UCSD-AML1 (cell line): ENCODE data around the gene CLMP.
"Not testable (repeated sequence)": the region's sequence is repeated elsewhere in the genome, so short reads cannot be mapped to it uniquely, and the experiment has no call there.

Experiments used
- DNase-seq: peaks from one replicate; lab custom pipeline; 2025; ENCODE audit not compliant: unreplicated experiment; lab: John Stamatoyannopoulos, UW

CLMP gene

GRCh38 chr11:123143921-123144320 lies 51.1 kb downstream of the CLMP start:
- DNase-seq: no peak

DNA sequence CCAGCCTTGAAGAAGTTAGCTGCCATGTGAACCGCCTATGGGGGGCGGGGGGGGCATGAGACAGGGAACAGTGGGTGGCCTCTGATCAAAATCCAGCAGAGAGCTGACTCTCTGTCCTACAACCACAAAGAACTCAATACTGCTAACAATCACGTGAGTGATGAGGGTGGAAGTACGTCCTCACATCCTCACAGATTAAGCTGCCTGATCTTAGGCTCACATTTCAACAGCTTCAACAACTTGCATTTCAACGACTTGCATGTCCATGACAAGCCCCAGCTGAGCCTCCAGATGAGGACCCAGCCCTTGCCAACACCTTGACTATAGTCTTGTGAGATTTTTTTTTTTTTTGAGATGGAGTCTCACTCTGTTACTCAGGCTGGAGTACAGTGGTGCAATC lies 51.6 kb downstream of the CLMP start:
- no peak for DNase-seq

- DNase-seq: no peak
Measured at GRCh38 chr11:123139206-123139605, 55.8 kb downstream of the CLMP start.

- DNase-seq: peak; percentile 75
Measured at GRCh38 chr11:123137431-123138224, 57.4 kb downstream of the CLMP start.

GRCh38 chr11:123135863-123136446 lies 59.1 kb downstream of the CLMP start:
- DNase-seq: no peak

- DNase-seq: no peak
Measured at GRCh38 chr11:123132881-123133280, 62.2 kb downstream of the CLMP start.

DNA sequence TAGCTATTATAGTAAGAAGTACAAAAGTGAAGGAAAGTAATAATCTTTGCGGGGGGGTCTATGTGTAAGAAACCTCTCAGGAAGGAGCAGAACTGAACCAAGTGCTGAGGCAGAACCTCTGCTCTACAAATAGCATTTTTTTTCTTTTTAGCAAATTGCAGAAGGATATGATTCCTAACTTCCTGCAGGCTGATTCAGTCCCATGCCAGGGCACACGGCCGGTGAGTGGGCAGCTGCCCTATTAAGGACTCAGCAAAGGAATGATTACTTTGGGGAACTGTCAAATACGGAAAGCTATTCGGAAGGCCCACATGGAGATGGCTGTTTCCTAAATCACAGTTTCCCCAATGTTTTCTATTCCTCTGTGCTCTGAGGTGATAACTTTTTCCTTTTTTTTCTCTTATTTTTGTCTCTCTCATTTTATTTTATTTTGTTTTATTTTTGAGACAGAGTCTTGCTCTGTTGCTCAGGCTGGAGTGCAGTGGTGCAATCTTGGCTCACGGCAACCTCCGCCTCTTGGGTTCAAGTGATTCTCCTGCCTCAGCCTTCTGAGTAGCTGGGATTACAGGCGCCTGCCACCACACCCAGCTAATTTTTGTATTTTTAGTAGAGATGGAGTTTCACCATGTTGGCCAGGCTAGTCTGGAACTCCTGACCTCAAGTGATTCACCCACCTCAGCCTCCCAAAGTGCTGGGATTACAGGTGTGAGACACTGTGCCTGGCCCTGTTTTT lies 62.8 kb downstream of the CLMP start:
- not testable (repeated sequence) for DNase-seq

DNA sequence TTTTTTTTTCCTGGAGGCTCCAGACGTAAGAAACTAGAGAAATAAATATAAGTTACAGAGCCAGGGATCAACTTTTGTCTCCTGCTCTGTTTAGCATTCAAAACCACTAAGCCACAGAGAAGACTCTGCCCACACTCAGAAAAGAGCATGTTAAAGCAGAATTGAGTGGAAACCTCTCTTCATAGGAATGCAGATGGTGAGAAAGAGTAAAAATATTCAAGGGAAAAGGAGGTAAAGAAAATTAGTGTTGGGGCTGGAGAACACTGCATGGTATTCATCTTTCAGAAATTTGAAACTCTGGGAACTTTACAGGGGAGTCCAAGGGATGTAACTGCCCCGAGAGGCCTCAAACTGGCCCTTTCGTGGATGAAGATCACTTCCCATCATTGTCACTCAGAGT lies 65.1 kb downstream of the CLMP start:
- DNase-seq: no peak

DNA sequence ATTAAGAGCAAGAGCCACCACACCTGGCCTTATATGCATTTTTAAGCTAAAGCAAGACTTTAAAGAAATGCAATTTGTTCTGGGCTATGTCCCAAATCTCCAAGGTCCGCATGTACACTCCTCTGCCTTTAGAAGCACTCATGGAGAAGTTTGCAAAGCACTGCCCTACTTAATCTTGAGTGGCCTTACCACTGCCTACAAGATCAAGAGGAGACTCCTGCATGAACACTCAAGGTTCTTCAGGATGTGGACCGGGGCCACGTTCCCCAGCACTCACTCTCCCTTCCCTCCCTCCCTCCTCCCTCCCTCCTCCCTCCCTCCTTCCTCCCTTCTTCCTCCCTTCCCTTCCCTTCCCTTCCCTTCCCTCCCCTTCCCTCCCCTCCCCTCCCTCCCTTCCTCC lies 69.9 kb downstream of the CLMP start:
- DNase-seq: no peak

GRCh38 chr11:123122852-123123251 lies 72.2 kb downstream of the CLMP start:
- no peak for DNase-seq

DNA sequence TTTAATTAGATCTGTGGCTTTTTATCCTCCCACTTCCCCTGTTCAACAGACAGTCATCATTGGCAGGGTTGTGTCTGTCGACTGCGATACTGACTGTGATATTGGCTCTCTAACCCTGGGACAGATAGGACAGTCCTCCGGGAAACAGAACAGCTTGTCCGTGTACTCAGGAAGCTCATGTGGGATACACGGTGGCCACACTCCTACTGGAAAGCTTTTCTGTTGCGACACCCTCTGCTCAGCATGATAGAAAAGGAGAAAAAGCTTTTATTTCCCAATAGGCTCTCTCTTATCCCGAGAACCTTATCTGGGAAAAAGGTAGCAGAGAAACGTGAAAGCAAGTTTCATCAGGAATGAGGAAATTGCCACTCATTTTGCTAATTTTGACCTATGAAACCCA lies 72.7 kb downstream of the CLMP start:
- DNase-seq: no peak

DNA sequence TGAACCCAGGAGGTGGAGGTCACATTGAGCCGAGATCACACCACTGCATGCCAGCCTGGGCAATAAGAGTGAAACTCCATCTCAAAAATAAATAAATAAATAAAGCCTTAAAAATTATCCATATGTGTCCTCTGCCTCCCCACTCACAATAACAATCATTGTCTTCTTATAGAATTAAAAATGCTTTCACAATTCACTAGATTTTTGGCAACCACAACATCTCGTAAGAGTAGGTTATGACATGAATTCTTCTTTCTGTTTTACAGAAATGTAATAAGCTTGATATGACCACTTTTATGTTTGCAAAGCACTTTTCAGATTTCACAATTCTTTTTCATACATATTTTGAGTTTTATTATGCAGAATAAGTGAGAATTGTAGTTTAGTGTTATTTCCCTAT lies 78.6 kb downstream of the CLMP start:
- DNase-seq: no peak

- no peak for DNase-seq
Measured at GRCh38 chr11:123111465-123111864, 83.6 kb downstream of the CLMP start.

DNA sequence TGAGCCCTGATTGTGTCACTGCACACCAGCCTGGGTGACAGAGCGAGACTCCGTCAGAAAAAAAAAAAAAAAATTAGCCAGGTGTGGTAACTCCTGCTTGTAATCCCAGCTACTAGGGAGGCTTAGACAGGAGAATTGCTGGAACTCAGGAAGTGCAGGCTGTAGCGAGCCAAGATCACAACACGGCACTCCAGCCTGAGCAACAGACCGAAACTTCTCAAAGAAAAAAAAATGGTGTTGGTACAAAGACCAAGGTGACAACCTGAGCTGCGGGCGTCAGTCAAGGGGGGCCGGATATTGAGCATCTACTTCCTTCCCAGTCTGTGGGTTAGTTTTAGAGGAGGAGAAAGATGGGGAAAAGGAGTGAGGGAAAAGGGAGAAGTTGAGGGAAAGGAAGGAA lies 84.7 kb downstream of the CLMP start:
- no peak for DNase-seq

- DNase-seq: no peak
Measured at GRCh38 chr11:123107945-123108495, 87.0 kb downstream of the CLMP start.

GRCh38 chr11:123104697-123105096 lies 90.4 kb downstream of the CLMP start:
- no peak for DNase-seq

- no peak for DNase-seq
Measured at GRCh38 chr11:123103326-123103980, 91.6 kb downstream of the CLMP start.

- DNase-seq: no peak
Measured at GRCh38 chr11:123100379-123101085, 94.5 kb downstream of the CLMP start.

DNA sequence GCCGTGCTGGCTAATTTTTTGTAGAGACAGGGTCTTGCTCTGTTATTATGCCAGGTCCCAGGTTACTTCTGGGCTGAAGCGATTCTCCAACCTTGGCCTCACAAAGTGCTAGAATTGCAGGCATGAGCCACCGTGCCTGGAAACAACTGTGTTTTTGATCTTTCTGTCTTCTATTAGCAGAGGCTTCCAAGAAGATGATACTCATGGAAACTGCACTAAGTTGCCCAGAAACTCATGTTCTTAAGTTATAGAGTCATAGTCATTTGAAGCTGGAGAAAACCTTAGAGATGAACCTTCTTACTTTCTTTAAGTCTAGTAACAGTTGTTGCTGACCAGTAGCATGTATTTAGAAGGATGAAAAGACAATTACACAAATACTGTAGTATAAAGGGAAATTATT lies 96.1 kb downstream of the CLMP start:
- DNase-seq: no peak

DNA sequence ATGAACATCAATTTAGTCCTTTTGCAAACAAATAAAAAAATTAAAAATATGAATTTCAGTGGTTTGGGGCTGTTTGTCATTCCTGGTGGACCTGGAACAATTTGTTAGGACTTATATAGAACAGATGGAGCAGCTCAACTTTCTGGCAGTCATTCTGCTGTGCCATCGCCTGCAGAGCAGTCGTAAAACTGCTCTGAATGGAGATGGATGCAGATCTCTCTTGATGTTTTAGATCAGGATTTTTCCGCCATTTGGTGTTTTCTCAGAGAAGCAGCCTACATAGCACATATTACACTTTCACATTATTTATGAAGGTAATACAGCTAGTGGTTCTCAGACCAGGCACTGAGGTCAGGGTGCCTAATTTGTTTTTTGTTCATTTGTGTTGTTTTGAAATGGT lies 101.3 kb downstream of the CLMP start:
- no peak for DNase-seq

- no peak for DNase-seq
Measured at GRCh38 chr11:123091506-123091905, 103.5 kb downstream of the CLMP start.
